ENCODE results near the gene PODN. TPM values are rescaled to one million over a fixed set of nuclear protein-coding genes. Genes with fewer than 3 reads are reported as not detected.

The PODN gene
- total and polyA plus RNA-seq, 2 of the 4 experiments (the other 2 are of a cell fraction) = 0.54 to 6.2 TPM

DNA sequence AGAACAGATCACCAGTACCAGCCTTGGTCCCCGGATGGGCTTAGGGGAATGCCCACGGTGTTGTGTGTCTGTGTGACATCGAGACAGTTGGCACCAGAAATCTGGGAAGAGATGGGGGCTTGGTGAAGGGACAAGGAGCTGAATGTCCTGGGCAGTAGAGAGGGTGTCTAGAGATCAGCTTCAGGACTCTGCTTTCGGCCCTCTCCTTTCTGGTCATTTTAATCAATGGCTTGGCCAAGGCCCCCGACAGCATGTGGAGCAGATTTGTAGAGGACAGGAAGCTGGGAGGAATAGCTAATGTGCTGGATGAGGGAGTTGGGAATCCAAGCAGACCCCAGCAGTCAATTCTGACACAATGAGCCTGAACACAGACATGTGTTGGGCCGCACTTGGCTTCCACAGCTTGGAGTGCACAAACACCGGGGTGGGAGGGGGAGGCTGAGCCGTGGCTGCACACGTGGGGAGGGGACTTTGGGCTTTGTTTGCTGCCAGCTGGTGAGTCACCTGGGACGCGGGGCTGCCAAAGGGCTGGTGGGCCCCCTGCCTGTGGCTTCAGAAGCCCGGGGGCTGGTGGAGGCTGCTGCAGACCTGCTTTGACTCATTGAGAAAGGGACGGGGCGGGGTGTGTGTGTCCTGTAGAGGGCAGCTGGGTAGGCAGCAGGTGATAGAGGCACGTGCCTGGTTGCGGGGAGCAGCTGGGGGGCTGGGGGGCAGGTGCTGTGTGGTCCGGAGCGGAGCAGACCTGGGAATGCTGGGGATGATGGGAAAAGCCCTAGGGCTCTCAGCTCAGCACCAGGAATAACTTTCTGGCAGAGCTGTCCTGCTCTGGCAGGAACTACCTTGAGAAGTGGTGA is 59.5 kb downstream of the PODN start:
- Histone ChIP-seq H2AFZ (replicated peaks; ENCODE audit: low read length, poor library complexity) (peak overlapping the region; percentile 79), H3K27me3 (ENCODE audit: control insufficient read depth, insufficient read depth, low read length) (no peaks in the 10 kb centered on the region), H2AK5ac (ENCODE audit: low read depth, low read length) (peak overlapping the region; percentile 96), H4K91ac (ENCODE audit: insufficient read depth, low read depth, low read length) (peak overlapping the region; percentile 97), H2BK120ac (ENCODE audit: low read depth, low read length) (peak overlapping the region; percentile 81), H3K9me3 (ENCODE audit: control insufficient read depth, insufficient read depth, low read length) (no peaks in the 10 kb centered on the region), H3K4me2 (ENCODE audit: low read depth, low read length) (no peak overlapping the region), H2BK20ac (ENCODE audit: low read depth, low read length) (peak overlapping the region; percentile 98), H3K14ac (replicated peaks; ENCODE audit: low read depth, low read length) (peak overlapping the region; percentile 95), H2AK9ac (replicated peaks; ENCODE audit: low read depth, low read length, poor library complexity) (peak overlapping the region; percentile 79), H2BK15ac (ENCODE audit: low read depth, low read length) (peak overlapping the region; percentile 98; the same call in 2 of the 3 replicates), H4K5ac (ENCODE audit: low read depth, low read length) (peak overlapping the region; percentile 86), H3K4me3 (ENCODE audit: insufficient read depth, low read depth, low read length) (no peak overlapping the region), H3K27ac (ENCODE audit: insufficient read depth, low read length) (no peak overlapping the region), H3K4me1 (ENCODE audit: control insufficient read depth, insufficient read depth, low read length) (peaks cover 39% of the 10 kb centered on the region), H3K9me1 (ENCODE audit: insufficient read depth, low read length) (peaks cover 29% of the 10 kb centered on the region), H3K18ac (ENCODE audit: low read depth, low read length) (peak overlapping the region; percentile 84), H3K56ac (ENCODE audit: extremely low read depth, insufficient read depth, low read length) (no peak overlapping the region; the same call in 1 of the 2 replicates), H3K4ac (ENCODE audit: low read depth, low read length) (peak overlapping the region; percentile 95), H2BK5ac (ENCODE audit: low read depth, low read length, poor library complexity, severe bottlenecking) (peak overlapping the region; percentile 45), H3K79me1 (ENCODE audit: low read depth in 1 of 2, low read length in 2 of 2) (no peaks in the 10 kb centered on the region), H3K23ac (ENCODE audit: low read depth, low read length) (peak overlapping the region; percentile 61), H4K8ac (ENCODE audit: low read depth in 2 of 2, low read length in 2 of 2) (peak overlapping the region; percentile 78 to 91; a peak in 3 of 4 replicates), H4K20me1 (ENCODE audit: insufficient read depth, low read length) (no peaks in the 10 kb centered on the region), H3K36me3 (ENCODE audit: control insufficient read depth, insufficient read depth, low read length) (no peaks in the 10 kb centered on the region), H3K9ac (ENCODE audit: low read depth, low read length) (no peak overlapping the region)
- in situ Hi-C loops (cut with MboI; ENCODE audit: low sequenced_read_pairs) (loop anchor here (5.0 kb wide), 1 partner anchor 49 kb away; no protein-coding TSS in a partner anchor), dilution Hi-C loops (cut with HindIII; ENCODE audit: low sequenced_read_pairs, unreplicated experiment) (no loop called here), intact Hi-C loops (cut with micrococcal nuclease) (no loop called here)
- no TSS peak for BruUV-seq (replicated peaks)
- 31% methylated on average over 6 of the region's 18 CpGs; no CpG with 5 or more reads in 1 of the 2 experiments for WGBS, 2 experiments (ENCODE audit: extremely low coverage in 2 of 2, insufficient read length in 1 of 2)
- ChIA-PET POLR2A (ENCODE audit: unreplicated experiment) (interaction anchor here (1.4 kb wide), 1 partner anchor 14 kb away, joined by 4 read pairs; no protein-coding TSS in a partner anchor), CTCF (interaction anchor here (1.2 to 1.7 kb wide), 2 partner anchors 13 to 65 kb away, joined by 4 to 6 read pairs; no protein-coding TSS in a partner anchor)
- TF ChIP-seq MAZ (IDR thresholded peaks at IDR 0.05; ENCODE audit: borderline replicate concordance, low read depth, low read length) (peak; percentile 63), RFX5 (IDR thresholded peaks at IDR 0.05; ENCODE audit: low read depth, low read length) (no peak), RAD21 (IDR thresholded peaks at IDR 0.05; ENCODE audit: low read length) (no peak), NFE2L2 (IDR thresholded peaks at IDR 0.05; ENCODE audit: low read depth, low read length) (no peak), BHLHE40 (IDR thresholded peaks at IDR 0.05; ENCODE audit: low read depth, low read length) (peak; percentile 85), MXI1 (IDR thresholded peaks at IDR 0.05; ENCODE audit: borderline replicate concordance, low read depth, low read length) (0 out of 2 replicates have a peak, but pooled peaks have one; percentile 29), FOS (IDR thresholded peaks at IDR 0.05; ENCODE audit: low read depth, low read length) (peak; percentile 44)
- TF ChIP-seq, protein P1, sequence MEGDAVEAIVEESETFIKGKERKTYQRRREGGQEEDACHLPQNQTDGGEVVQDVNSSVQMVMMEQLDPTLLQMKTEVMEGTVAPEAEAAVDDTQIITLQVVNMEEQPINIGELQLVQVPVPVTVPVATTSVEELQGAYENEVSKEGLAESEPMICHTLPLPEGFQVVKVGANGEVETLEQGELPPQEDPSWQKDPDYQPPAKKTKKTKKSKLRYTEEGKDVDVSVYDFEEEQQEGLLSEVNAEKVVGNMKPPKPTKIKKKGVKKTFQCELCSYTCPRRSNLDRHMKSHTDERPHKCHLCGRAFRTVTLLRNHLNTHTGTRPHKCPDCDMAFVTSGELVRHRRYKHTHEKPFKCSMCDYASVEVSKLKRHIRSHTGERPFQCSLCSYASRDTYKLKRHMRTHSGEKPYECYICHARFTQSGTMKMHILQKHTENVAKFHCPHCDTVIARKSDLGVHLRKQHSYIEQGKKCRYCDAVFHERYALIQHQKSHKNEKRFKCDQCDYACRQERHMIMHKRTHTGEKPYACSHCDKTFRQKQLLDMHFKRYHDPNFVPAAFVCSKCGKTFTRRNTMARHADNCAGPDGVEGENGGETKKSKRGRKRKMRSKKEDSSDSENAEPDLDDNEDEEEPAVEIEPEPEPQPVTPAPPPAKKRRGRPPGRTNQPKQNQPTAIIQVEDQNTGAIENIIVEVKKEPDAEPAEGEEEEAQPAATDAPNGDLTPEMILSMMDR (conservative IDR thresholded peaks at IDR 0.05; ENCODE audit: low read depth, low read length) = 0 out of 2 replicates have a peak, but pooled peaks have one; percentile 10
- TF ChIP-seq, protein P2, sequence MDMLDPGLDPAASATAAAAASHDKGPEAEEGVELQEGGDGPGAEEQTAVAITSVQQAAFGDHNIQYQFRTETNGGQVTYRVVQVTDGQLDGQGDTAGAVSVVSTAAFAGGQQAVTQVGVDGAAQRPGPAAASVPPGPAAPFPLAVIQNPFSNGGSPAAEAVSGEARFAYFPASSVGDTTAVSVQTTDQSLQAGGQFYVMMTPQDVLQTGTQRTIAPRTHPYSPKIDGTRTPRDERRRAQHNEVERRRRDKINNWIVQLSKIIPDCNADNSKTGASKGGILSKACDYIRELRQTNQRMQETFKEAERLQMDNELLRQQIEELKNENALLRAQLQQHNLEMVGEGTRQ (IDR thresholded peaks at IDR 0.05; ENCODE audit: low read depth, low read length) = peak; percentile 57
- ATAC-seq (ENCODE audit: low read depth) = peak; percentile 31; the same call in 1 of the 2 replicates
- DNase-seq = peak; percentile 74
